ENCODE results near the gene CALD1.

Gene CALD1

DNA sequence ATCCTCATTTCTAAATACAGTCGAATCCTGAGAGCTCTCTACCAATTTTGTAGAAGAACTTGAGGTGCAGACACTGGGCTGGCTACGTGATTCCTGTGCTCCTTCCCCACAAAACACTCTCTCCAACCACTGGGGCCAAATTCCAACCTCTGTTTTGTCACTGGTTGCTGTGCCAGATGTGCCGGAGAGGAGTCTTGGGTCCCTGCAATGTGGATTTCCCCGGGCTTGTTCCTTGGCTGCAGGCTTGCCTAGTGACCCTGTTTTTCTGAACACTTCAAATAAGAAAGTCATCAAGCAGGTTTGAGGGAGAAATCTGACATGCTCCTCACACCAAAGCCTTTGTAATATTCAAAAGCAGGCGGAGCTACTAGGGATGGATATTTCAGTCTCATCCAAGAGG, 162.5 kb downstream of the CALD1 start:
- H3K9me3 ChIP-seq, result no peaks in the 10 kb centered on the region
- TF ChIP-seq, protein P1, sequence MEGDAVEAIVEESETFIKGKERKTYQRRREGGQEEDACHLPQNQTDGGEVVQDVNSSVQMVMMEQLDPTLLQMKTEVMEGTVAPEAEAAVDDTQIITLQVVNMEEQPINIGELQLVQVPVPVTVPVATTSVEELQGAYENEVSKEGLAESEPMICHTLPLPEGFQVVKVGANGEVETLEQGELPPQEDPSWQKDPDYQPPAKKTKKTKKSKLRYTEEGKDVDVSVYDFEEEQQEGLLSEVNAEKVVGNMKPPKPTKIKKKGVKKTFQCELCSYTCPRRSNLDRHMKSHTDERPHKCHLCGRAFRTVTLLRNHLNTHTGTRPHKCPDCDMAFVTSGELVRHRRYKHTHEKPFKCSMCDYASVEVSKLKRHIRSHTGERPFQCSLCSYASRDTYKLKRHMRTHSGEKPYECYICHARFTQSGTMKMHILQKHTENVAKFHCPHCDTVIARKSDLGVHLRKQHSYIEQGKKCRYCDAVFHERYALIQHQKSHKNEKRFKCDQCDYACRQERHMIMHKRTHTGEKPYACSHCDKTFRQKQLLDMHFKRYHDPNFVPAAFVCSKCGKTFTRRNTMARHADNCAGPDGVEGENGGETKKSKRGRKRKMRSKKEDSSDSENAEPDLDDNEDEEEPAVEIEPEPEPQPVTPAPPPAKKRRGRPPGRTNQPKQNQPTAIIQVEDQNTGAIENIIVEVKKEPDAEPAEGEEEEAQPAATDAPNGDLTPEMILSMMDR (IDR thresholded peaks at IDR 0.05; ENCODE audit: low read depth, low read length), result no peak
- H3K27me3 ChIP-seq, result no peaks in the 10 kb centered on the region
- no peaks in the 10 kb centered on the region for H3K4me1 ChIP-seq
- no peaks in the 10 kb centered on the region; the same call in 1 of the 2 replicates for H3K36me3 ChIP-seq
- no peak overlapping the region for H3K4me3 ChIP-seq (ENCODE audit: low read depth, low read length)
- no peak for DNase-seq

DNA sequence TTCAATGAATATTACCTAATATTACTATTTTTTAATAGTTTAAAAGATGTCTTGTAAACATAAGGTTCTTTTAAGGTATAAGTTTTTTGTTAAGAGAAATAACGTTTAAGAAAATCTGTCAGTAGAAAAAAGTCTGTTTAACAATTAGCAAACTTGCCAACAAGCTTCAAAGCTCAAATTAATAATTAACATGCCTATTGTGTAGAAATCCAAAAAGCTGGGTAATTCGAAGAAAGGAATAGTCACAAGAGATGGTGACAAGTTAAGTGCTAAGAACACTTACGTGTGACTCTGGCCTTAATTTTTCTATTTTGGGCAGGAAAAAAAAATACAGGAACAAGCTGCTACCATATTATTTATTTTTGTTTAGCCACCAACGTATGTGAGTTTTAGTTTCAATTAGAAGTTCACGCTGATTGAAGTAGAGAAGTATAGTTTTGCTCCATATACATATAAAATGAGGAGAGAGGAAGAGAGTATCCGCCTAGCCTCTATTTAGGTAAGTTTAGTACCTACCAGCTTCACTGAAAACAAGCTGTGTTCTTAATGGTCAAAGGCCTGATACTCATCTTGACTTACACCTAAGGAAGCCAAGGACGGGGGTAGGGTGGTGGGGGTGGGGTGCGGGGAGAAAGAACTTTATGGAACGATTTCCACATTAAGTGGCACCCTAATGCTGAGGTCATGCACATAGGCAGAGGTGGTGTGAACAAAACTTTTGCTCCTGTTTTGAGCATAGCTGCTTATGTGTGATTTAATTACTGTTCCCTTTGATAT, 163.4 kb downstream of the CALD1 start:
- H3K4me1 ChIP-seq, result no peaks in the 10 kb centered on the region
- no peak for DNase-seq
- no peaks in the 10 kb centered on the region for H3K27me3 ChIP-seq
- H3K9me3 ChIP-seq, result no peaks in the 10 kb centered on the region
- no peak overlapping the region for H3K4me3 ChIP-seq (ENCODE audit: low read depth, low read length)
- TF ChIP-seq, protein P1 (IDR thresholded peaks at IDR 0.05; ENCODE audit: low read depth, low read length), result no peak
- peaks cover 8% of the 10 kb centered on the region for H3K36me3 ChIP-seq

DNA sequence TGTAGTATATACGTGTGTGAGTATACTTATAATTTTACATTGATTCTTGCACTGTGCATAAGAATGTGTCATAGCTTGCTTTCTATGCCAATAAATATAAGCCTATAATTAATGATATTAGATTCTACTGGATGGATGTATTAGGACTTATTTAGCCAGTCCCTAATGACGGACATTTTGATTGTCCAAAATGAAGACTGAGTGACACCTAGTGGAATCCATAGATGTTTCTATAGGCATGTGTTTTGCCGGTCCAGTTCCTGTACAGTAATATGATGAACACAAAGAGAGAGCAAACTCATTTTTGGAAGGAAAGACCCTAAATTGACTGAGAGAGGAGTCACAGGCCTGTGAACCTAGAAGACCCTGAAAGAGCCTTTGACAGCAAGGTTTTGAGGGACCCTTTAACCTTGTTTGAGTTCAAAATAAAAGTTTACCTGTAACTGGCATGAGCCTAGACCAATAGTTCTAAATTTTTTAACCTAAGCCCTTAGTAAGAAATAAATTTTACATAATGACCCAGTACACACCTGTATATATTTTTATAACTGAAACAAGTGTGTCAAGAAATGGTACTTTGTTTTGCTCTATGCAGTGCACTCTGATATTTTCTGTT, 164.5 kb downstream of the CALD1 start:
- DNase-seq, result no peak
- Histone ChIP-seq H3K27me3 (no peaks in the 10 kb centered on the region), H3K36me3 (peaks cover 8% of the 10 kb centered on the region), H3K9me3 (no peaks in the 10 kb centered on the region), H3K4me3 (ENCODE audit: low read depth, low read length) (no peak overlapping the region), H3K4me1 (no peaks in the 10 kb centered on the region)
- TF ChIP-seq, protein P1 (IDR thresholded peaks at IDR 0.05; ENCODE audit: low read depth, low read length), result peak; percentile 71

DNA sequence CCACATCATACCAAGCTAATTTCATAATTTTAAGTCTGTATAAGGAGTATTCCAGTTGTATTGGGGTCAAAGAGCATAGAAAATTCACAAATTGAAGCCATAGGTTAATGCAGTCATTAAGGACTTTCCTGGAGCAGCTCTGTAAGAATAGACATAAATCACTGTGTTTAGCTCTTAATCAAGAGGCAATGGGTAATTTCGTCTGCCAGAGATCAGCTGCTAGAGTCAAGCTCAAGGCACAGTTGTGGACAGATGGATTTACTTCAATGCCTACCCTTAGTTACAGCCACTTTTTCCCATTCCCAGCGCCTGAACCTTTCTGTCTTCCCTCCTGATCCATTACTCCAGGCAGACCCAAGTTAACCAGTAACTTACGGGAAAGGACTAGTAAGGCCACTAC, 166.3 kb downstream of the CALD1 start:
- TF ChIP-seq, protein P1 (IDR thresholded peaks at IDR 0.05; ENCODE audit: low read depth, low read length), result no peak
- H3K4me1 ChIP-seq, result no peaks in the 10 kb centered on the region
- H3K4me3 ChIP-seq (ENCODE audit: low read depth, low read length), result no peak overlapping the region
- H3K27me3 ChIP-seq, result no peaks in the 10 kb centered on the region
- peaks cover 15% of the 10 kb centered on the region for H3K36me3 ChIP-seq
- no peaks in the 10 kb centered on the region for H3K9me3 ChIP-seq
- DNase-seq, result no peak

DNA sequence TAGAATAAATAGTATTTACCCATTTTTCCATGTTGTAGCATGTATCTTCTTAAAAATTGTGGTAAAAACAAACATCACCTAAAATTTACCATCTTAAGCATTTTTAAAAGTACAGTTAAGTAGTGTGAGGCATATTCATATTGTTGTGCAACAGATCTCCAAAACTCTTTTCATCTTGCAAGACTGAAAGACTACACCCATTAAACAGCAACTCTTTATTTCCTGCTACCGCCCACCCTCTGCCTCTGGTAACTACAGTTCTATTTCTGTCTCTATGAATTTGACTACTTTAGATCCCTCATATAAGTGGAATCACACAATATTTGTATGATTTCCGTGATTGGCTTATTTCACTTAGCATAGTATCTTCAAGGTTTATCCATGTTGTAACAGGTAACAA, 166.8 kb downstream of the CALD1 start:
- TF ChIP-seq, protein P1 (IDR thresholded peaks at IDR 0.05; ENCODE audit: low read depth, low read length), result no peak
- DNase-seq, result no peak
- H3K4me1 ChIP-seq, result no peaks in the 10 kb centered on the region
- H3K36me3 ChIP-seq, result peaks cover 21% of the 10 kb centered on the region
- H3K9me3 ChIP-seq, result no peaks in the 10 kb centered on the region
- no peak overlapping the region for H3K4me3 ChIP-seq (ENCODE audit: low read depth, low read length)
- H3K27me3 ChIP-seq, result no peaks in the 10 kb centered on the region

DNA sequence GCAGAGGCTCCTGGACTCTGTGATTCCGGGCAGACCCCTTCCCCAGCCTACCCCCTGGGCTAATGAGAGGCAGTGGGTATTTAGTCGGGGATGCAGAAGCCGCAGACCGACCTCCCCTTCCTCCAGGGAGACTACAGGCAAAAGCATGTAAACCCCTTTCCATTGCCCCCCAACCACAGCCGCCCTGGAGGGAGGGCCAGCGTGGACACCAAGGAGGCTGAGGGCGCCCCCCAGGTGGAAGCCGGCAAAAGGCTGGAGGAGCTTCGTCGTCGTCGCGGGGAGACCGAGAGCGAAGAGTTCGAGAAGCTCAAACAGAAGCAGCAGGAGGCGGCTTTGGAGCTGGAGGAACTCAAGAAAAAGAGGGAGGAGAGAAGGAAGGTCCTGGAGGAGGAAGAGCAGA, 167.9 kb downstream of the CALD1 start:
- no peak overlapping the region for H3K4me3 ChIP-seq (ENCODE audit: low read depth, low read length)
- H3K36me3 ChIP-seq, result peaks cover 30% of the 10 kb centered on the region
- H3K27me3 ChIP-seq, result no peaks in the 10 kb centered on the region
- H3K4me1 ChIP-seq, result no peaks in the 10 kb centered on the region
- H3K9me3 ChIP-seq, result no peaks in the 10 kb centered on the region
- DNase-seq, result peak; percentile 5
- TF ChIP-seq, protein P1 (IDR thresholded peaks at IDR 0.05; ENCODE audit: low read depth, low read length), result no peak

All from BE2C (cell line).